Renal cortical epithelial cell (primary cell): ENCODE results near the gene FGD3. TPM values are rescaled to one million over a fixed set of nuclear protein-coding genes. Genes with fewer than 3 reads are reported as not detected.
A peak's percentile ranks its signal among the peaks of the same experiment; 100 is the strongest.

Experiments used
- DNase-seq: peaks from one replicate; pipeline ENCODE4 v3.0.0-alpha.2; 2011; ENCODE audit warnings: low read depth
- total RNA-seq: library from RNA; depleted of rRNA; stranded (reverse); fragments of >200 nt; gene quantifications from 2 replicates; pipeline ENCODE4 v1.2.3, GENCODE V29; 2014

The FGD3 gene
- total RNA-seq, 1 donor from 2014 or later: 0.35 TPM

DNA sequence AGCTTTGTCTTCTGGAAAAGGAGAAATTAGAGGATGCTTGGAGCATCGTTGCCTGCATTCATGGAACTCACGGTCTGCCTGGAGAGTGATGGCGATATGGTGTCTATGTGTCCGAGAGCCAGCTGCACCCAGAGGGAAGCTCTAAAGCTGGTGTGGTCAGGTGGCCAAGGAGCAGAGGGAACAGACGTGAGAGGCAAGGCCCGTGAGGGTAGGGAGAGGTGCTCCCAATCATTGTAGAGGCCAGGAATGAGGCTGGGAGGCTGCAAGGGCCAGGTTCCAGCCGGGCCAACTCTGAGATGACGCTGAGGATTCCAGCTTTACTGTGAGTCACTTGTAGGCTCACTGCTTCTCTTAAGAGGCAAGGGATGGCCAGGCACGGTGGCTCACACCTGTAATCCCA lies 7.6 kb downstream of the FGD3 start:
- DNase-seq: no peak

DNA sequence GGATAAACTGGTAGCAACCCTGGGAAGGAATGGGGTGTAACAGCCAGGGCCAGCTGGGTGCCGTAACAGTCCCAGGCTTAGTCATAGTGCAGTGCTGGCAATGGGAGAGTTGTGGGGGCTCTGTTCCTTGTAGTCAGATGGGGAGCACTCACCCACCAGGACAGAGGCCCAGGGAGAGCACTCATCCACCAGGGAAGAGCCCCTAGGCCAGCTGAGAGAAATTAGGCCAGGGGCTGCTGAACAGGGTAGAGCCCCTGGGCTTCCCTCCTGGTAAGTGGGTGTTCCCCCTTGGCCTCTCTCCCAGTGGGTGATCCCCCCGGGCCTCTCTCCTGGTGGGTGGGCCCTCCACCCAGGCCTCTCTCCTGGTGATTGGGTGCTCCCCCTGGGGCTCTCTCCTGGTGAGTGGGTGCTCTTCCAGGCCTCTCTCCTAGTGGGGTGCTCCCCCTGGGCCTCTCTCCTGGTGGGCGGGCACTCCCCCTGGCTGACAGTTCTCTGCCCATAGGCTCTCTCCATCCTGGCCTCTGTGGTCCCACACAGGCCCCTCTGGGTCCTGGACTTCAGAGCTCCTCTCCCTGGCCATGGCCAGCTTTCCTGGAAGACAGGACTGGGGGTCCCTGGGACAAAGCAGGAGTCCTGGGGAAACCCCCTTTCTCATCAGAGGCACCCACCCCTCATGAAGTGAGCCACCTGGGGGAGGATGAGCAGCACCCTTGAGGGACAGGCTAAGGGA lies 13.4 kb downstream of the FGD3 start:
- no peak for DNase-seq

DNA sequence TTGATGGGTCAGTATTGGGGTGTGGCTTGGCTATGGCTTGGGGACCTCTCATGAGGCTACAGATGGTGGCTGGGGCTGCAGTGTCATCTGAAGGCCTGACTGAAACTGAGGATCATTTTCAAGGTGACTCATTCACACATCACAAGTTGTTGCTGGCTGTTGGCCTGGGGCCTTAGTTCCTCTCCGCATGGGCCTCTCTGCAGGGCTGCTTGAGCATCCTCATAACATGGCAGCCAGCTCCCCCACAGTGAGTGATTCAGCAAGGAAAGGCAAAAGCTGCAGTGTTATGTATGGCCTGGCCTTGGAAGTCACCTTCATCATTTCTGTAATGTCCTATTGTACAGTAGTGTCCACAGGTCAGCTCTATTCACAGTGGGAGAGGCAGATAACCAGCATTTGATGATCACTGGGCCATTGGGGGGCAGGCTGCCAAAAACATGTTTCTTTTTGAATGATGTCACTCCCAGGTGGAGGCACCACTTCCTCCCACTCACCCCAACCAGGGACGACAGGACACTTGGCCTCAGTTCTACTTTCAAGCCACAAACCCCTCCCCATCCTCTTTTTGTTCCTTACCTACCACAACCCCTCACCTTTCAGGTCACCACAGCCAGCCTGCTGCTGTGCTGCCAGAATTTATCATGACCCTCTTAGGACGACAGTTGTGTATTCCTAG lies 14.4 kb downstream of the FGD3 start:
- DNase-seq: no peak

- DNase-seq: no peak
Measured at GRCh38 chr9:92962303-92962649, 15.0 kb downstream of the FGD3 start.

DNA sequence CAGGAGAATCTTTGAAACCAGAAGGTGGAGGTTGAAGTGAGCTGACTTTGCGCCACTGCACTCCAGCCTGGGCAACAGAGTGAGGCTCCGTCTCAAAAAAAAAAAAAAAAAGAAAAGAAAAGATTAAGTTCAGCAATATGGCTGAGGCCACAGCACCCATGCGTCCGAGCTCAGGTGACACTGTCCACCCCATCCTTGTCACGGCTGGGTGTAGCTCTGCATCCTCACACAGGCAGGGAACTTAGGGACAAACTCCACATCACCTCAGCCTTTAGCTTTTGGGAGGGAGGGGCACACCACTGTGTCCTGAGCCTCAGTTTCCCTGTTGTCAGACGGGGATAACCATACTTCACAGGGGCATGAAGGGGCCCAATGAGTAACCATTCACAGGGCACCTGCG lies 15.5 kb downstream of the FGD3 start:
- DNase-seq: no peak

DNA sequence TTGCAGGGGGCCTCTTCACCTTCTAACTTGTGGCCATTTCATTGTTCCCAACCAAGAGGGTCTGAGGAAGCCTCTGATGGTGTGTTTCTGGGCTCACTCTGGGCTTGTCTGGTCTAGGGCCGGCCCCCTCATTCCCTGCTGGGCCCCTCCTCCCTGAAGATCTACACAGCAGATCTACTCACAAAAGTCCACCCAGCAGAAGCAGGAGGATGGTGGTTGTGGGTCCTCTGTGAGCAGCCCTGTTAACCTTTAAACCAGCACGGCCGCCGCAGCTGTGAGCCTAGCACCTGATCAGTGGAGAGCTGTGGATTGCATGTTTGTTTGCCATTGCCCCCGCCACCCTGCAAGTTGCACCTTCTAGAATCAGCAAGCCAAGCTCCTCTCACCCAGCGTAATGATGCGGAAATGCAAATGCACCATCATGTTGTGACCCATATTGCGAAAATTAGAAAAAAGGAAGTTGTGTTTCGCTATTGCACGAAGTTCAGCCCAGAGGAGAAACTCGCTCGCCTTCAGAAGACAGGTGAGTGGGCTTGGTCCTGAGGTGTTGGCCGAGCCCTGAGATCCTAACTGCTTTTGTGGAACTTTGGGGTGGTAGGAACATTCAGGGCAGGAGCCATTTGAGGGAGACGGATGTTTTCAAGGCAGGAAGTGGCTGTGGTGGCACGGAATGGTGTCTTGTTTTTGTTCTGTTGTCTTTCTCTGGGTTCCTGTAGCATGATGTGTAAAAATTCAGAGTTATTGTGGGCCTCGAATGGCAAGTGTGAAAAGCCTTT lies 16.7 kb downstream of the FGD3 start:
- no peak for DNase-seq

GRCh38 chr9:92964607-92965060 lies 17.3 kb downstream of the FGD3 start:
- DNase-seq: no peak

DNA sequence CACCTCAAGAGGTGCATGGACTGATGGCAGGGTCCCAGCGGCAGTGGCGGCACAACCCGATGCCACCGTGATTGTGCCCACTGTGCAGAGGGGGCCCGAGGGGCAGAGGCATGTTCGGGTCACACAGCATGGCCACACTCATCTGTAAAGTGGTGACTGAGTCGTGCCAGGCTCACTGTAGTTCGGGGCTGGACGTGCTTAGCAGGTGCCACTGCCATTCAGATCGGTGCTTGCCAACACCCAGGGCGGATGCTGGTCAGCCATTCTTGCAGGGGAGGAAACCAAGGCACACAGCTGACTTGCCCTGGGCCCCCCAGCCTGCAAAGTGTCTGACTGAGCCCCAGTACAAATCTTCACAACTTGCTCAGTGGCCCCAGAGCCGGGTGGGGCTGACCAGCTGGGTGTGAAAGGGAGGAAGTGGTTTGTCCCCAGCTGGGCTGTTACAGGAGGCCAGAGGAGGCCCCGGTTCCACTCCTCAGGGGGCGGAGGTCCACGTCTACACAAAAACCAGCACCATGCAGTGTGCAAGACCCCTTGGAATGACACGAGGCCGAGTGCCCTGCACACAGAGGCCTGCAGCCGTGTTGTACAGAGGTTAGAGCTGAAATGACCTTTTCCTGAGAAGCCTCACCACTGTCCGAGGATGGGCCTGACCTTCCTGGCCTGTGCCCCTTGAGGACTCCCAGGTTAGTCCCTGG lies 17.9 kb downstream of the FGD3 start:
- DNase-seq: no peak

DNA sequence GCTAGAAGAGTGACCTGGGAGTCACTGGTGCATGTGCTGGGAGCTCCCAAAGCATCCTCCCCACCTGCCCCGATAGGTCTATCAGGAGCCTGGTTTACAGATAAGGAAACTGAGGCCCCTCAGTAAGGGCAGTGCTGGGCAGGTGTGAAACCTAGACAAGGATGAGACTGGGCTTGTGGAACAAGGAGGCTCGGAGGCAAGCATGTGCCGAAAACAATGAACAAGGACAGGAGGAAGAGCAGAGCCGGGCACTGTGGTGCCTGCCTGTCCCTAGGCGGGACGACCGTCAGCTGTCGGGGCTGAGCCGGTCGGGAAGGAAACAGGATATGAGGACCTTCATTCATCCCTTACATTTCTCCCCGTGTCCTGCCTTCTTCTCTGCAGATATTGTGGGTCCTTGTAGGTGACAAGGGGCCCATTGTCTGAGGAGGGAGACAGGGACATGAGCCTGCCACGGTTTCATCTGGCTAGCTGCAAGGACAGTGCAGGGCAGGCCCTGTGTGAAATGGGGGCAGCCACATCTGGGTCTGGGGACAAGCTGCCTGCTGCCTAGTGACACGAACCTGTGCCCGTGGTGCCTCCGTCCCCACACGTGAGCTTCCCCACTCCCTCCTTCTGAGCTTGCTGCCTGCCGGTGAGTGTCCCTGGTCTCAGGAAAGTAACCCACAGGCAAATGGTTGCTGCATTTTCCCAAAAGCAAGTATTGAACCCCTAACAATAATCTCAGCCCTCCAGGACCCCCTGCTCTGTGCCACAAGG lies 18.6 kb downstream of the FGD3 start:
- no peak for DNase-seq

DNA sequence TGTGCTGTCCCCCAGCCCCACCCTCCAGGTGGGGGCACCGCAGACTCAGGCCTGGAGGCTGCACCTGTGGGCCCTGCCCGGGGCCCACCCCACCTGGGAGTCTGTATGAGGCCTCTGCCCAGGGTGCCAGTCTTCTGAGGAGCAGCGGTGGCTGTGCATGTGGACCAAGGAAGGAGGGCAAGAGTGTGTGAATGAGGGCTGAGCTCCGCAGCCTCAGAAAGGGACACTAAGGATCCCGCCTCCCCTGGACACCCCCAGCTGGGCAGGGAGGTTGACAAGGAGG lies 19.1 kb downstream of the FGD3 start:
- DNase-seq: no peak

GRCh38 chr9:92968081-92968480 lies 20.8 kb downstream of the FGD3 start:
- DNase-seq: no peak

- DNase-seq: no peak
Measured at GRCh38 chr9:92969516-92970466, 22.5 kb downstream of the FGD3 start.

DNA sequence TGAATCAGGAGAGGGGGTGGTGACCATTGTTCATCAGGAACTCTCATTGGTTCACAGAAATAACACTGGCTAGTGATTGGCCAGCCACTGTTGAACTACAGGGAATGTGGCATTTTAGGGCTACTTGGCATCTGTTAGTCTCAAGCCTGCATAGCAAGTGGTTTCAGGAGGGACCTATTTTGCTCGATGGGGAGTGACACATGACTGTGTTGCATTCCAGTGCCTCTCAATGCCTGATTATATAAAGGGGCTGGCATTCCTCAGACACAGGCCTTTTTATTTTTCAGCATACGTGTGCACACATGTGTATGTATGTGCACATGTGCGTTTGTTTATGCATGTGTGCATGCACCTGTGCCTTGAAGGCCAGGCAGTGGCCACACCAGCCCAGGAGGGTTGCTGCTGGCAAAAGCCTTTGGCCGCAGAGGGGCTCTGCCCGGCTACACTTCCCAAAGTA lies 23.2 kb downstream of the FGD3 start:
- peak; percentile 53 for DNase-seq

GRCh38 chr9:92971121-92971520 lies 23.8 kb downstream of the FGD3 start:
- DNase-seq: no peak

DNA sequence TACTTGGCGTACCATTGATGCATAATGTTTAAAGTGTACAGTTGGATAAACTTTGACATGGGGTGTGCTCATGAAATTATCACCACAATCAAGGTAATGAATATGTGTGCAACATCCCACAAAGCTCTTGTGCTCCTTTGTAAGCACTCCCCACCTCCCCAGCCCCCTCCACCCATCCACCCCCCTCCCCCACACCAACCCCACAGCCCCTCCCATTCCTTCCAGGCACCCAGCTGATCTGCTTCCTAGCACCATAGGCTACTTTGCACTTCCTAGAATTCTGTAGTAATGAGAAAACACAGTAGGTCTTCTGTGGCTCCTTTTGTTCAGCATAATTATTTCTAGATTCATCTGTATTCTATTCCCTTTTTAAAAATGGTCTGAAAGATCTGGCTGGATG lies 24.5 kb downstream of the FGD3 start:
- DNase-seq: no peak

- no peak for DNase-seq
Measured at GRCh38 chr9:92973700-92974099, 26.4 kb downstream of the FGD3 start.

DNA sequence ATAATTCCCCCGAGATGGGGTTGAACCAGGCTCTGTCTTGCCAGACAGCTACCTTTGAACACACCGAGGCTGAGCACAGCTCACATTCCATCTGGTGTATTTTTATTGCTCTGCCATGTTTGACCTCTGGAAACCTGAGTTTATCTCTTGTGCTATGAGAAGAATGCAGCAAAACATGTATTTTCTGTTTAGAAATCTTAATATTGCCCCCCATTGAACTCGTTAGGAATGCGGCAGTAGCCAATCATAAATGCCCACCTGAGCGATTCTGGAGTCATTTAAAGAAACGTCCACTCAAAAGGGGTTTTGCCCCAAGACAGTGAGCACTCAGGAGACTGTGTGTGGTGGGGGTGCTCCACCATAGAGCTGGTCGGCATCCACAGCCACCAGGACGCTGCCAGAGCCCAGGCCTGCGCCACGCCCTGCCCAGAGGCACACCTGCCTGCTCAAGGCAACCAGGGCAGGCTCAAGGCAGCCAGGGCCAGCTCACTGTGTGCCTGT lies 26.9 kb downstream of the FGD3 start:
- peak; percentile 28 for DNase-seq

DNA sequence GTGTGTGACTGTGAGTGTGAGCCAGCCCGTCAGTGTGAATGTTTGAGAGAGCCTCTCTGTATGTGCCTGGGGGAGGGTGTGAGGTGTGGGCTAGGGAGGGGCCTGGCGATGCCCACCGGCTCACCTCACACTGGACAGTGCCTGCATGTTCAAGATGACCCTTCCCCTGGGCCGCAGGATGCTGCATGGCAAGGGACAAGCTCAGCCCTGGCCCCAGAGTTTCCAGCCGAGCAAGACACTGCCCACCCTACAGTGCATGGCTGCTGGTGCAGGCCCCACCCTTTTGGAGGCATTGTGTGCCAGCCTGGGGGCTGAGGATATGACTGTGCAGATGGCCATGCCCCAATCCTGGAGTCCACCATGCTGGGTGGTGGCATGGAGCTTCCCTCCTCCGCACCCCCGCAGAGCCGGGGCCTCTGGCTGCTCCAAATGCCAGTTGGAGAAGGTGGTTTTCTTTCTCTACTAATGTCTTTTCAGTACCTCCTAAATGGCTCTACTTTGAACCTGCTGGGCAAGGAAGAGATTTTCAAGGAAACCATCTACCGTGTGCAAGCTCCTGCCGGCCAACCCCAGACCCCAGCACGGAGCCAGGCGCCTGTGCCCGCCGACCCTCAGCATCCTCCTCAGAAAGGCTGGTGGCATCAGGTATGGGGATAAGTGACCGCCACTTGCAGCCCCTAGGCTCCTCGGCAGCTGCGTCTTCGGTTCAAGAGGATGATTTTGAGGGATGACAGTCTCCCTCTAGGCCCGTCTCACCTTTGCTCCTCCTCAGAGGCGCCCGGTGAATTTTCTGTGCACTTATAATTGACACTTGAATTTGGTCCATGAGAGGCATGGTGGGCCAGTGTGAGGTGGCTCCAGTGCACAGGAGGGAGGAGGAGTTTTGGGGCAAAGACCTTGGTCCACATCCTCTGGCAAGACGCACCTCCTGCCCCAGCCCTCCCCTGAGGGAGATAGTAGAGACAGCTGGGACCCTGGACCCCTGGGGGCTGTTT lies 27.7 kb downstream of the FGD3 start:
- no peak for DNase-seq

DNA sequence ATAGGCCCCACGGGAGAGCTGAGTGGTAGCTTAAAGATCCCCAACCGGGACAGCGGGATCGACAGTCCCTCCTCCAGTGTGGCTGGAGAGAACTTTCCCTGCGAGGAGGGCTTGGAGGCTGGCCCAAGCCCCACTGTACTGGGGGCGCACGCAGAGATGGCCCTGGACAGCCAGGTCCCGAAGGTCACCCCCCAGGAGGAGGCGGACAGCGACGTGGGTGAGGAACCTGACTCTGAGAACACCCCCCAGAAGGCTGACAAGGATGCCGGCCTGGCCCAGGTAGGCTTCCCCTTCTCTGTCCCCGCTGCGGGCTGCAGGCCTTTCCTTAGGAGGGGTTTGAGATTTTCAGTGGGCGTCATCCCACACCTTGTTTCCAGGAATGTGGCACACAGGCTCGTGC lies 29.1 kb downstream of the FGD3 start:
- DNase-seq: no peak
